GM18498 (cell line): ENCODE measurements around the gene RIPOR2.
"Not testable (repeated sequence)": the region's sequence is repeated elsewhere in the genome, so short reads cannot be mapped to it uniquely, and the experiment has no call there.

Experiments used
- ATAC-seq: cut with Tn5 transposase; IDR thresholded peaks from one replicate; pipeline ENCODE4 v1.9.1; 2021; ENCODE audit warnings: mild to moderate bottlenecking, moderate library complexity; ENCODE audit not compliant: unreplicated experiment

RIPOR2 gene

GRCh38 chr6:24959319-24959718 lies 23.6 kb upstream of the RIPOR2 start:
- ATAC-seq: no peak

GRCh38 chr6:24957199-24957598 lies 21.4 kb upstream of the RIPOR2 start:
- no peak for ATAC-seq

- ATAC-seq: no peak
These were observed 18.0 kb upstream of the RIPOR2 start for GRCh38 chr6:24953726-24954125.

GRCh38 chr6:24951811-24952299 lies 16.1 kb upstream of the RIPOR2 start:
- ATAC-seq: no peak

GRCh38 chr6:24950218-24950941 lies 14.6 kb upstream of the RIPOR2 start:
- ATAC-seq: no peak

GRCh38 chr6:24949020-24949569 lies 13.3 kb upstream of the RIPOR2 start:
- ATAC-seq: peak; percentile 97

DNA sequence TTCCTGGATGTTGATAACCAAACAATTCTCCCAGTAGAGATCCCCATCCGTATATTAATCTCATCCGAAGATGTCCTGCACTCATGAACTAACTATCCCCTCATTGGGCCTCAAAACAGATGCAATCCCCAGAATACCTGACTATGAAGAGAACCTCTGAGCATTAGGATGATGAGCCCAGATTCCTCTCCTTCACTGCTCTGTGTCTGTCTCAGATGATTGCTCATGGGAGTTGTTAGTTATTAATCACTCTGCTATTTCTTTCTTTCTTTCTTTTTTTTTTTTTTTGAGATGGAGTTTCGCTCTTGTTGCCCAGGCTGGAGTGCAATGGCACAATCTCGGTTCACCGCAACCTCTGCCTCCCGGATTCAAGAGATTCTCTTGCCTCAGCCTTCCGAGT lies 12.5 kb upstream of the RIPOR2 start:
- not testable (repeated sequence) for ATAC-seq

DNA sequence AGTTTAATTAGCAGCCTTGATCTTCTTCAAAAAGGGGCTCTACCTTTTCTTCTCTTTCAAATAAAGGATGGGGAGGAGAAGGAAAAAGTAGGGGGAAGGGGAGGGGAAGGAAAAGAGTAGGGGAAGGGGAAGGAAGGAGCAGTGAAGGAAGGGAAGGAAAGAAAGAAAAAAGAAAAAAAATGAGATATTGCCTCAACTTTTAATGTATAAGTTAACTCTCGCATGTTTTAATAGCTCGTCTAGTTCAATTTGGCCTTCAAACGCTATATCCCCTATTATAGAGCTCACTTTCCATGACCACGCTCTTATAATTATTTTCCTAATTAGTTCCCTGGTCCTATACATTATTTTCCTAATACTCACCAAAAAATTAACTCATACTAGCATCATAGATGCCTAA lies 11.9 kb upstream of the RIPOR2 start:
- ATAC-seq: no peak

GRCh38 chr6:24945054-24945453 lies 9.3 kb upstream of the RIPOR2 start:
- ATAC-seq: no peak

DNA sequence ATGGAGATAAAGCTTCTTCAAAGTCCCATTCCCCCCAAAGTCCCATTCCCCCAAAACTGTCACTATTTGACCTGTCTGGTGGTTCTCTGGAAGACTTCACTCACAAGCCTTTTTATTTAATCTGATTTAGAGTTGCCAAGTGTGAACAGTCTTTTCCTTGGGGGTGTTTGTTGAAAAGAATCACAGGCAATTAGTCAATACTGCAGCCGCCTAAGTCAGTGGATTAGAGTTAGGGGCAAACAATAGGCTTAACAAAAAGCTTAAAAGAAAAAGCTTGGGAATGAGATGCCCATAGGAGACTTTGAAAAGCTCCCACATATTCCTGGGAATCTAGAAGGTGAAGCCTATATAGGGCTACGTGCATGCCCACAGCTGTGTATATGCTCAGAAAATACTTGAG lies 8.0 kb upstream of the RIPOR2 start:
- no peak for ATAC-seq

DNA sequence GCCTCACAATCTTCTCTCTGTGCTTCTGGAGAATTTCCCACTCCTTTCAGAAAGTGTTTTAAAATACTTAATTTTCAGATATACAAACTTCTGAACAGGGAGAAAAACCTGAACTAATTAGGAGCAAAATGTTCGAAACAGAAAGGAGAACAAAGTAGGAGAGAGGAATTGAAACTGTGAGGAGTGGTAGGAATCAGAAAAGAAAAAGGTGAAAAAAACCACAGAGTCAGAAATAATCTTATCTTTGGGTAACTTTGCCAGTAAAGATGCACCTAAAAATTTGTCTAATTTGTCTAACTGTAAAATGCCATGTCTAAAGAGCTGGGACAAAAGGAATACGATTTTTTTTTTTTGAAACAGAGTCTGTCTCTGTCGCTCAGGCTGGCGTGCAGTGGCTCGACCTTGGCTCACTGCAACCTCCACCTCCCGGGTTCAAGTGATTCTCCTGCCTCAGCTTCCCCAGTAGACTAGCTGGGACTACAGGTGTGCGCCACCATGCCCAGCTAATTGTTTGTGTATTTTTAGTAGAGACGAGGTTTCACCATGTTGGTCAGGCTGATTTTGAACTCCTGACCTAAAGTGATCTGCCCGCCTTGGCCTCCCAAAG lies 4.7 kb upstream of the RIPOR2 start:
- no peak for ATAC-seq

DNA sequence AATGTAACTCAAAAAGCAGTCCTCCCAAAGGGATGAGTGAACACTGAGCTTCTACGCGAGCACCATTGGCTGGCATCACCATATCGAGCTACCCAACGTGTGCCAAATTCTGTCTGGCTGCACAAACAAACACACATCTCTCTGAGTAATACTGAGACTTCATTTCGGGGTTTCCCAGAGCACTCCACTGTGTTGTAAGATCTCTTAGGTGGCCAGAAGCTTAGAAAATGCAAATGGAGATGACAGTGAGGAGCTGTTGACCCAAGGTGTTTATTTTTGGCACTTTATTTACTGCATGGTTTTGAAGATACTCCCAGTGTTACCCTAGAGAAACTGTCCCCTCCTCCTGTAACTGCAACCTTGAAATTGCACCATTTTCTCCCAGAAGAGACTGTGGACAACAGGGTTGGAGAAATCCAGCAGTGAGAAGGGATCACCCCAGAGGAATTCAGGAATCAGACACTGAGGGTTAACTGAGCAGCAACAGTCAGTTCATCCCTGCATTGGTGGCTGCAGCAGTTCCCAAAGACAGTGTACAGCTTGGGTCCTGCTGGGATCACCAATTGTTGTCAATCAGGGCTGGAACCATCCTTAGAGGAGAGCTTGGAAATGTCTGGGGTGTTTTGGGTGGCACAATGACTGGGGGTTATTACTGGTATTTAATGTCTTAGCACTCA lies 1.0 kb upstream of the RIPOR2 start:
- ATAC-seq: peak; percentile 68

DNA sequence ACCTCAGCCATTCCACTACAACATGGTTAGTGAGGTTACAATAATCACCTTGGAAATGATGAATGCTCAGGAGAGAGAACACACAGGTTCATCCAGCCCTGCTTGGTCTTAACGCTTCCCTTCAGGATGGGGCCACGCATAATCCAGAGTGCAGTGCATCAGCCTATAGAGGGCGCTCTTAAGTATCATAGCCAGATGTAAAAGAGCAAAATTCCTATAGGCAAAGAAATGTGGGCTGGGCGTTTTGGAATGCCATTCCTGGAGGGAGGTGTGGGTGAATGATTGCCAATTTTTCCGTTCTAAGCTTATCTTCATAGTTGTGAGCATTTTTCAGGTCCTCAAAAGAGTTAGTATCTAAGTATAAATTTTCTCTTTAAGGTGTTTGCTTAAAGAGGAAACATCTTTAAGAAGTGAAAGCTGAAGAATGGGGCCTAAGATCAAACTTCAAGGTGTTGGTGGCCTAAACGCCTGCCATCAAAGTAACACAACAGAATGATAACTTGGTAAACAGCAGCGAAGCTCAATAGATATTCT lies 1.8 kb downstream of the RIPOR2 start:
- ATAC-seq: no peak

DNA sequence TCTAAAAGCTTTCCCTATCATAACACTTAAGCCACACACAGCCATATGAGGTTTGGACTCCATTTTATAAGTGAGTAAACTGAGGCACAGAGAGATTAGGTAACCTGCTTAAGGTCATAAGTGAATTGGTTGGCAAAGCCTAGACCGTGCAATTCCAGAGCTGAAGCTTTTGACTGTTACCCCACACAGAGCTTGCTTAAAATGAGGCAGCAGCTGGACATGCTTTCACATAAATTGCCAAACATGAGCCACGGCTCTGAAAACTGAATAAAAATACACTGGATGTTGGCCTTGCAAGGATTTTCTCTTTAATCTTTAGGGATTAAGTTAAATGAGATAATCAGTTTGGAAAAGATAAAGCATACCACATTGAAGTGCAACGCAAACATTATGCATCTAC lies 2.5 kb downstream of the RIPOR2 start:
- no peak for ATAC-seq

GRCh38 chr6:24932832-24933231 lies 2.9 kb downstream of the RIPOR2 start:
- peak; percentile 29 for ATAC-seq

- ATAC-seq: peak; percentile 33
These were observed 3.8 kb downstream of the RIPOR2 start for GRCh38 chr6:24931718-24932691.

DNA sequence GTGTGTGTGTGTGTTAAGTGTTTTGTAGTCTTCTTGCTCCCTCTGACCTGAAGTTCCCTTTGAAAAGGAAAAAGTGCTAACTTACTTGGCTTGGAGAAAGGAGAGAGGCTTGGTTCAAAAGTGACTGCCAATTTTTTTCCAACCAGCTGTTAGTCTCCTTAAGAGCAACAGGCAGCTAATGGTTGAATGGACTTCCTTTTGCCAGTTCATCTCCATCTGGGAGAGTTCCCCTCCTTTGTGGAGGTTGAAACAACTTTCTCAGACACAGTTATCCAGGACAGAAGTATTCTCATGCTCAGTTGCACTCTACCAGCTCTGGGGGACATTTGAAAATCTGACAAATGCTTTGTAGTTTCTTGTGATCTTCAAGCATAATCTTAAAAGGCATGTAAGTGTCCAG lies 4.5 kb downstream of the RIPOR2 start:
- no peak for ATAC-seq

DNA sequence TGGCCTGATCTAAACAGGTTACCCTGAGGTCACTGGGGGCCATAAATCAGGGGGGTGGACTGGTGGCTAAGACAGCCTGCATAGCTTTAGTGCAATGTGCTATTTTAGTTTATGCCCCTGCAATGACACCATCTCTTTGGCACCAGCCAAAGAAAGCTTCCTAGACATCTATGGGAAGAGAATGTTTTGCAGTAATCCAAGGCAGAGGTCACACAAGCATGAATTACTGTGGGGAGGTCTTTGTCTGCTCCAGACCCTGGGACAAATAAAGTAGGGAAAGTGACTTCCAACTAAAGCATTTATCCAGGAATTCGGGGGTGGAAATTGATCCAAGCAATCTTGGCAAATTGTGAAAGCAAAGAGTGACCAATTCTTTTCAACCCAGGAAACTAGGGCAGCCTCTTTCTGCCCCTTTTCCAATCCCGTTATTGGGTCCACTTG lies 5.3 kb downstream of the RIPOR2 start:
- ATAC-seq: no peak

DNA sequence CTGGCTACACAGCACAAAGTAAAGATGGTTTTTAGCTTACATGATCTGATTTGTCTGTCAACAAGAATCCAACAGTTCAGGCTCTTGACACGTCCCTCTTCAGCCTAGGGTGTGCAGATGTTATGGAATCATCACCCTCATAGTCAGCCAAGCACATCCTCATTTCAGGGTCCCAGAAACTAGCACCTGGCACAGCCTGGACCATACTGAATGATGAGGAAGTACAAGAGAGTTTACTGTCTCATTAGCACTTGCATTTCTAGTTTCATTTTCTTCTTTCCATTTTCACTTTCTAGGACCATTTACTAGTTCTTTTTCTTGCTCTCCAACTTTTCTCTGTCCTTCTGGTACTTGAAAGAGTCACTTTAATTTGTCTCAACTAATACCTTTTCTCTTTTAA lies 6.5 kb downstream of the RIPOR2 start:
- peak; percentile 41 for ATAC-seq
